ENCODE measurements around the gene FAM117A. TPM values are rescaled to one million over a fixed set of nuclear protein-coding genes. Genes with fewer than 3 reads are reported as not detected.

Gene FAM117A
- polyA plus RNA-seq, 1 of the 3 experiments (the other 2 are of a cell fraction): 7.8 TPM

DNA sequence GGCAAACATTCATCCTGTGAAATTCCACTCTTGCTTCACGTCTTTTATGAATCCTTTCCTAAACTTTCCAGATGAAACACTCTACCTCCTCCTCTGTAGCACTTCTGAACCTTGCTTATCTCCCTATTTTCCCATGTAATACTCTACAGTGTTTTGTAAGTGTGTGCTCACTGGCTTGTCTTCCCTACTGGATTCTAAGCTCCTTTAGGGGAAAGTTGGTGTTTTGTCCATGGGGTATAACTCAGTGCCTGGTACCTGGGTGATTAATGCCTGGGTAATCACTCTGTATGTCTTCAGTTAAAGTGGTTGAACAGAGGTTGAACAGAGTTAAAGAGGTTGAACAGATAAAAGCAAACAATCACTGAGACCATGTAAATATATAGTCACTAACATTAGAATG, 20.7 kb upstream of the FAM117A start:
- H3K36me3 ChIP-seq (replicated peaks in 1 of 2; ENCODE audit: control insufficient read depth in 1 of 2, insufficient read depth in 2 of 2, low read length in 1 of 2): no peaks in the 10 kb centered on the region
- peaks cover 5% of the 10 kb centered on the region for H4K20me1 ChIP-seq (ENCODE audit: insufficient read depth)
- H3K4me1 ChIP-seq (ENCODE audit: control insufficient read depth in 1 of 2, insufficient read depth in 2 of 2, low read depth in 1 of 2, low read length in 1 of 2): peaks cover 2 to 11% of the 10 kb centered on the region in 2 experiments; a peak in 3 of 4 replicates
- no peaks in the 10 kb centered on the region for H3K9me2 ChIP-seq
- no peak overlapping the region for H3K4me2 ChIP-seq
- CTCF ChIA-PET: interaction anchor here (0.9 to 2.1 kb wide), 5 partner anchors 67 to 350 kb away, joined by 3 to 7 read pairs (median 4); partner anchors contain the start of gene SLC35B1
- POLR2A ChIA-PET: no interaction called here
- 35% methylated on average over 1 of the region's 1 CpG for WGBS (ENCODE audit: low lambda C conversion rate)
- no peak overlapping the region for H3K9ac ChIP-seq
- H3K27me3 ChIP-seq (ENCODE audit: insufficient read depth): no peaks in the 10 kb centered on the region
- no peak overlapping the region for H3K4me3 ChIP-seq (ENCODE audit: low read depth in 2 of 2, low read length in 1 of 2)
- no peak overlapping the region for H3K27ac ChIP-seq (ENCODE audit: low read depth in 2 of 2, low read length in 1 of 2)
- no peak for DNase-seq
- H2AFZ ChIP-seq (ENCODE audit: low read depth): no peak overlapping the region
- H3K9me3 ChIP-seq: no peaks in the 10 kb centered on the region
- H3F3A ChIP-seq (replicated peaks; ENCODE audit: insufficient read depth): no peaks in the 10 kb centered on the region
- TF ChIP-seq FOXM1 (IDR thresholded peaks at IDR 0.05; ENCODE audit: low read depth) (no peak), RAD21 (IDR thresholded peaks at IDR 0.05; ENCODE audit: low read length) (no peak), SIN3A (IDR thresholded peaks at IDR 0.05; ENCODE audit: borderline replicate concordance, low read depth, low read length) (no peak), EP300 (IDR thresholded peaks at IDR 0.05; ENCODE audit: borderline replicate concordance in 1 of 2, low read depth in 1 of 2, low read length in 1 of 2) (no peak), EZH2phosphoT487 (IDR thresholded peaks at IDR 0.05; ENCODE audit: borderline replicate concordance, low read depth) (no peak), ELF1 (IDR thresholded peaks at IDR 0.05) (no peak), GATA2 (CRISPR knock-in tag; IDR thresholded peaks at IDR 0.05) (no peak), JUND (IDR thresholded peaks at IDR 0.05) (no peak), SMC3 (IDR thresholded peaks at IDR 0.05; ENCODE audit: low read depth, low read length) (no peak), NFIC (IDR thresholded peaks at IDR 0.05; ENCODE audit: borderline replicate concordance) (no peak), MEF2A (IDR thresholded peaks at IDR 0.05; ENCODE audit: borderline replicate concordance, low read depth) (no peak), TCF12 (IDR thresholded peaks at IDR 0.05) (no peak), YY1 (IDR thresholded peaks at IDR 0.05; ENCODE audit: low read depth) (no peak)
- TF ChIP-seq, protein P1, sequence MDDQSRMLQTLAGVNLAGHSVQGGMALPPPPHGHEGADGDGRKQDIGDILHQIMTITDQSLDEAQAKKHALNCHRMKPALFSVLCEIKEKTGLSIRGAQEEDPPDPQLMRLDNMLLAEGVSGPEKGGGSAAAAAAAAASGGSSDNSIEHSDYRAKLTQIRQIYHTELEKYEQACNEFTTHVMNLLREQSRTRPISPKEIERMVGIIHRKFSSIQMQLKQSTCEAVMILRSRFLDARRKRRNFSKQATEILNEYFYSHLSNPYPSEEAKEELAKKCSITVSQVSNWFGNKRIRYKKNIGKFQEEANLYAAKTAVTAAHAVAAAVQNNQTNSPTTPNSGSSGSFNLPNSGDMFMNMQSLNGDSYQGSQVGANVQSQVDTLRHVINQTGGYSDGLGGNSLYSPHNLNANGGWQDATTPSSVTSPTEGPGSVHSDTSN (IDR thresholded peaks at IDR 0.05): no peak
- TF ChIP-seq, protein P2, sequence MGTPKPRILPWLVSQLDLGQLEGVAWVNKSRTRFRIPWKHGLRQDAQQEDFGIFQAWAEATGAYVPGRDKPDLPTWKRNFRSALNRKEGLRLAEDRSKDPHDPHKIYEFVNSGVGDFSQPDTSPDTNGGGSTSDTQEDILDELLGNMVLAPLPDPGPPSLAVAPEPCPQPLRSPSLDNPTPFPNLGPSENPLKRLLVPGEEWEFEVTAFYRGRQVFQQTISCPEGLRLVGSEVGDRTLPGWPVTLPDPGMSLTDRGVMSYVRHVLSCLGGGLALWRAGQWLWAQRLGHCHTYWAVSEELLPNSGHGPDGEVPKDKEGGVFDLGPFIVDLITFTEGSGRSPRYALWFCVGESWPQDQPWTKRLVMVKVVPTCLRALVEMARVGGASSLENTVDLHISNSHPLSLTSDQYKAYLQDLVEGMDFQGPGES (IDR thresholded peaks at IDR 0.05; ENCODE audit: low read depth, low read length): no peak
- TF ChIP-seq, protein P3, sequence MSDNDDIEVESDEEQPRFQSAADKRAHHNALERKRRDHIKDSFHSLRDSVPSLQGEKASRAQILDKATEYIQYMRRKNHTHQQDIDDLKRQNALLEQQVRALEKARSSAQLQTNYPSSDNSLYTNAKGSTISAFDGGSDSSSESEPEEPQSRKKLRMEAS (IDR thresholded peaks at IDR 0.05; ENCODE audit: low read depth): no peak
- peaks cover 9% of the 10 kb centered on the region for H3K79me2 ChIP-seq (ENCODE audit: insufficient read depth)

DNA sequence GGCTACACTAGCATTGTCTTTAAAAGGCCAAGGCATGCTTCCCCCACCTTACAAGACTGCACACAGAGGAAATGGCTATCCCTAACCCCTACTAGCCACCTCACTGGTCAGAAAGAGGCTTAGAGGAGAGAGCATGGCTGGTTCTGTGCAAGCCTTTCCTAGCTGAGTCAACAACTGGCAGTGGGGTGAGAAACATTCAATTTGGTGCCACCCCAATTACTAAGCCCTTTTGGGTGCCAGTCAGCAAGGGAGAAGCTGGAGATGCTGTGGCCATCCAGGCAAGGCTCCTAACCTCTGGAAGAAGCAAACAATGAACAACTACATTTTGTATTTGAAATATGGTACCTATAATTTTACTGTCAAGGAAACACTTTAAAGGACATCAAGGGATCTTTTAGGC, 19.9 kb upstream of the FAM117A start:
- Histone ChIP-seq H3K36me3 (replicated peaks in 1 of 2; ENCODE audit: control insufficient read depth in 1 of 2, insufficient read depth in 2 of 2, low read length in 1 of 2) (no peaks in the 10 kb centered on the region), H2AFZ (ENCODE audit: low read depth) (no peak overlapping the region), H3K4me2 (no peak overlapping the region), H3K9ac (no peak overlapping the region), H3K27me3 (ENCODE audit: insufficient read depth) (no peaks in the 10 kb centered on the region), H3K79me2 (ENCODE audit: insufficient read depth) (peaks cover 3% of the 10 kb centered on the region; the same call in 1 of the 2 replicates), H3K9me3 (no peaks in the 10 kb centered on the region), H3F3A (replicated peaks; ENCODE audit: insufficient read depth) (no peaks in the 10 kb centered on the region), H4K20me1 (ENCODE audit: insufficient read depth) (no peaks in the 10 kb centered on the region), H3K4me3 (ENCODE audit: low read depth in 2 of 2, low read length in 1 of 2) (no peak overlapping the region), H3K4me1 (ENCODE audit: control insufficient read depth in 1 of 2, insufficient read depth in 2 of 2, low read depth in 1 of 2, low read length in 1 of 2) (peaks cover 0 to 8% of the 10 kb centered on the region in 2 experiments; a peak in 1 of 4 replicates), H3K27ac (ENCODE audit: low read depth in 2 of 2, low read length in 1 of 2) (no peak overlapping the region), H3K9me2 (no peaks in the 10 kb centered on the region)
- ChIA-PET POLR2A (interaction anchor here (0.6 to 2.4 kb wide), 2 partner anchors 20 to 728 kb away, joined by 3 to 7 read pairs; partner anchors contain the start of gene FAM117A), CTCF (interaction anchor here (0.6 to 3.4 kb wide), 7 partner anchors 9 to 556 kb away, joined by 3 to 15 read pairs (median 4); no protein-coding TSS in a partner anchor)
- no peak for DNase-seq
- no peak for TF ChIP-seq MEF2A (IDR thresholded peaks at IDR 0.05; ENCODE audit: borderline replicate concordance, low read depth)
- TF ChIP-seq, protein P4, sequence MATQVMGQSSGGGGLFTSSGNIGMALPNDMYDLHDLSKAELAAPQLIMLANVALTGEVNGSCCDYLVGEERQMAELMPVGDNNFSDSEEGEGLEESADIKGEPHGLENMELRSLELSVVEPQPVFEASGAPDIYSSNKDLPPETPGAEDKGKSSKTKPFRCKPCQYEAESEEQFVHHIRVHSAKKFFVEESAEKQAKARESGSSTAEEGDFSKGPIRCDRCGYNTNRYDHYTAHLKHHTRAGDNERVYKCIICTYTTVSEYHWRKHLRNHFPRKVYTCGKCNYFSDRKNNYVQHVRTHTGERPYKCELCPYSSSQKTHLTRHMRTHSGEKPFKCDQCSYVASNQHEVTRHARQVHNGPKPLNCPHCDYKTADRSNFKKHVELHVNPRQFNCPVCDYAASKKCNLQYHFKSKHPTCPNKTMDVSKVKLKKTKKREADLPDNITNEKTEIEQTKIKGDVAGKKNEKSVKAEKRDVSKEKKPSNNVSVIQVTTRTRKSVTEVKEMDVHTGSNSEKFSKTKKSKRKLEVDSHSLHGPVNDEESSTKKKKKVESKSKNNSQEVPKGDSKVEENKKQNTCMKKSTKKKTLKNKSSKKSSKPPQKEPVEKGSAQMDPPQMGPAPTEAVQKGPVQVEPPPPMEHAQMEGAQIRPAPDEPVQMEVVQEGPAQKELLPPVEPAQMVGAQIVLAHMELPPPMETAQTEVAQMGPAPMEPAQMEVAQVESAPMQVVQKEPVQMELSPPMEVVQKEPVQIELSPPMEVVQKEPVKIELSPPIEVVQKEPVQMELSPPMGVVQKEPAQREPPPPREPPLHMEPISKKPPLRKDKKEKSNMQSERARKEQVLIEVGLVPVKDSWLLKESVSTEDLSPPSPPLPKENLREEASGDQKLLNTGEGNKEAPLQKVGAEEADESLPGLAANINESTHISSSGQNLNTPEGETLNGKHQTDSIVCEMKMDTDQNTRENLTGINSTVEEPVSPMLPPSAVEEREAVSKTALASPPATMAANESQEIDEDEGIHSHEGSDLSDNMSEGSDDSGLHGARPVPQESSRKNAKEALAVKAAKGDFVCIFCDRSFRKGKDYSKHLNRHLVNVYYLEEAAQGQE (IDR thresholded peaks at IDR 0.05; ENCODE audit: low read depth, low read length): no peak
- TF ChIP-seq, protein P2 (IDR thresholded peaks at IDR 0.05; ENCODE audit: low read depth, low read length): no peak
- TF ChIP-seq FOXJ3 (CRISPR knock-in tag; IDR thresholded peaks at IDR 0.05): no peak
- no peak for TF ChIP-seq RCOR1 (IDR thresholded peaks at IDR 0.05; ENCODE audit: low read length)
- TF ChIP-seq, protein P5, sequence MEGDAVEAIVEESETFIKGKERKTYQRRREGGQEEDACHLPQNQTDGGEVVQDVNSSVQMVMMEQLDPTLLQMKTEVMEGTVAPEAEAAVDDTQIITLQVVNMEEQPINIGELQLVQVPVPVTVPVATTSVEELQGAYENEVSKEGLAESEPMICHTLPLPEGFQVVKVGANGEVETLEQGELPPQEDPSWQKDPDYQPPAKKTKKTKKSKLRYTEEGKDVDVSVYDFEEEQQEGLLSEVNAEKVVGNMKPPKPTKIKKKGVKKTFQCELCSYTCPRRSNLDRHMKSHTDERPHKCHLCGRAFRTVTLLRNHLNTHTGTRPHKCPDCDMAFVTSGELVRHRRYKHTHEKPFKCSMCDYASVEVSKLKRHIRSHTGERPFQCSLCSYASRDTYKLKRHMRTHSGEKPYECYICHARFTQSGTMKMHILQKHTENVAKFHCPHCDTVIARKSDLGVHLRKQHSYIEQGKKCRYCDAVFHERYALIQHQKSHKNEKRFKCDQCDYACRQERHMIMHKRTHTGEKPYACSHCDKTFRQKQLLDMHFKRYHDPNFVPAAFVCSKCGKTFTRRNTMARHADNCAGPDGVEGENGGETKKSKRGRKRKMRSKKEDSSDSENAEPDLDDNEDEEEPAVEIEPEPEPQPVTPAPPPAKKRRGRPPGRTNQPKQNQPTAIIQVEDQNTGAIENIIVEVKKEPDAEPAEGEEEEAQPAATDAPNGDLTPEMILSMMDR (IDR thresholded peaks at IDR 0.05): no peak
